K562 (cell line): ENCODE data around the gene MUC16. TPM values are rescaled to one million over a fixed set of nuclear protein-coding genes. Genes with fewer than 3 reads are reported as not detected.

Experiments
- ATAC-seq: fragments of 200-7000 bp; cut with Tn5 transposase; 3 replicates; pipeline ENCODE4 v1.9.1; 2020; ENCODE audit warnings: moderate library complexity
- BruUV-seq: library from RNA; stranded (reverse); fragments of 400-500 nt; replicated peaks from 2 replicates; lab custom pipeline; 2021; lab: Mats Ljungman, UMichigan
- CTCF ChIA-PET: fragments of 300-600 bp; formaldehyde crosslinking; extraction: SDS; loops from one replicate; lab custom pipeline; 2021; ENCODE audit warnings: low intra/inter-chr PET ratio; lab: Yijun Ruan, JAX
- POLR2A ChIA-PET: fragments of 300-600, 350-650 bp; sonication (Branson Sonifier 250); formaldehyde crosslinking; extraction: SDS; loops from one replicate; lab custom pipeline; 2021; ENCODE audit warnings: antibody characterized with exemption, inconsistent platforms; lab: Yijun Ruan, JAX
- DNase-seq, 4 experiments: peaks; one replicate each; pipeline versions ENCODE4 v3.0.0 to v3.0.0-alpha.2; 2011 to 2018; ENCODE audit warnings: low spot score in 3 of 4, mixed read lengths in 3 of 4; ENCODE audit errors: extremely low read depth in 1 of 4
- FAIRE-seq: peaks from 2 replicates; lab custom pipeline; 2011; peaks lifted over from hg19 to GRCh38; lab: Jason Lieb, UNC
- H2AFZ ChIP-seq: 2 replicates; pipeline ENCODE4 v1.6.0; 2011; ENCODE audit warnings: low read depth, low read length, control low read depth, inconsistent platforms
- H3K27ac ChIP-seq: fragments of 200-600 bp; 3 replicates; pipeline ENCODE4 v1.8.0; 2011; ENCODE audit warnings: low read depth, mild to moderate bottlenecking, control low read depth, inconsistent platforms, low read length, moderate library complexity, mixed read lengths; ENCODE audit errors: extremely low read depth
- H3K27me3 ChIP-seq, 2 experiments: fragments of 300-600 bp in 1 of 2; 2 replicates in 1 of 2; 3 replicates in 1 of 2; pipeline versions ENCODE4 v1.6.0 to v1.8.0; 2011; ENCODE audit warnings: inconsistent platforms in 2 of 2, low read length in 2 of 2, mild to moderate bottlenecking in 1 of 2, mixed read lengths in 1 of 2, moderate library complexity in 1 of 2; ENCODE audit not compliant: control insufficient read depth in 2 of 2, insufficient read depth in 2 of 2
- H3K36me3 ChIP-seq: fragments of 300-600 bp; 3 replicates; pipeline ENCODE4 v1.8.0; 2011; ENCODE audit warnings: mild to moderate bottlenecking, low read length, inconsistent platforms; ENCODE audit not compliant: control insufficient read depth, insufficient read depth
- H3K4me1 ChIP-seq, 2 experiments: fragments of 200-600 bp in 1 of 2; replicated peaks in 1 of 2; 2 replicates in 1 of 2; 3 replicates in 1 of 2; pipeline versions ENCODE4 v1.5.1 to v1.8.0; 2011; ENCODE audit warnings: inconsistent platforms in 2 of 2, low read length in 2 of 2, mild to moderate bottlenecking in 1 of 2, mixed read lengths in 1 of 2, moderate library complexity in 1 of 2; ENCODE audit not compliant: control insufficient read depth in 2 of 2, insufficient read depth in 2 of 2
- H3K4me2 ChIP-seq: 2 replicates; pipeline ENCODE4 v1.6.1; 2011; ENCODE audit warnings: low read length, control low read depth, inconsistent platforms, mixed read lengths; ENCODE audit not compliant: insufficient read depth
- H3K4me3 ChIP-seq: fragments of 200-600 bp; sonication (generic), shearing (Covaris generic); 2 replicates; pipeline ENCODE4 v1.5.1; 2016; ENCODE audit warnings: control low read depth, inconsistent platforms
- H3K79me2 ChIP-seq: fragments of 200-600 bp; 3 replicates; pipeline ENCODE4 v1.8.0; 2011; ENCODE audit warnings: low read length, inconsistent platforms; ENCODE audit not compliant: control insufficient read depth, insufficient read depth
- H3K9ac ChIP-seq, 2 experiments: 2 replicates each; pipeline versions ENCODE4 v1.6.0 to v1.6.1; 2011; ENCODE audit warnings: low read depth in 2 of 2, low read length in 2 of 2, control low read depth in 1 of 2, inconsistent platforms in 1 of 2, mild to moderate bottlenecking in 1 of 2, mixed read lengths in 1 of 2; ENCODE audit not compliant: insufficient read depth in 1 of 2
- H3K9me1 ChIP-seq: one replicate; pipeline ENCODE4 v1.6.0; 2011; ENCODE audit warnings: inconsistent platforms, mild to moderate bottlenecking, low read length, moderate library complexity; ENCODE audit not compliant: control insufficient read depth, insufficient read depth
- H3K9me3 ChIP-seq: replicated peaks from 2 replicates; pipeline ENCODE4 v1.5.1; 2011; ENCODE audit warnings: low read depth, low read length, inconsistent platforms; ENCODE audit not compliant: control insufficient read depth, insufficient read depth
- H4K20me1 ChIP-seq: replicated peaks from 2 replicates; pipeline ENCODE4 v1.6.1; 2011; ENCODE audit warnings: low read length, inconsistent platforms, mixed read lengths; ENCODE audit not compliant: control insufficient read depth, insufficient read depth
- WGBS: fragments of 100-300 bp; shearing (Covaris generic); methylation state at CpG from one replicate; pipeline ENCODE4 v1.1.6; 2016; ENCODE audit warnings: low coverage, mixed read lengths; ENCODE audit not compliant: insufficient coverage; ENCODE audit errors: missing lambda C conversion rate; 5-methylcytosine and 5-hydroxymethylcytosine counted together
- in situ Hi-C: fragments of 300-500 bp; cut with MboI; formaldehyde crosslinking; loops from 4 replicates; pipeline ENCODE4 v1.15.0; 2018; ENCODE audit warnings: inconsistent platforms, mixed read lengths
- intact Hi-C: fragments of 100-400 bp; cut with micrococcal nuclease; formaldehyde crosslinking; loops from 2 replicates; pipeline ENCODE4 v1.14.2; 2022
- polyA plus RNA-seq, 8 experiments: library from polyadenylated mRNA; depleted of rRNA in 4 of 8; stranded (reverse) in 5 of 8; unstranded in 3 of 8; fragments of >200 nt; fragmentation: Nextera tagmentation in 2 of 8; fragmentation: Illumina TruSeq in 1 of 8; extraction: Ambion mirVana in 2 of 8; extraction: Trizol in 1 of 8; gene quantifications; 2 replicates each; pipeline versions ENCODE4 v1.2.1 to v1.2.3, GENCODE V29; 2011 to 2014; ENCODE audit warnings: inconsistent platforms in 1 of 8, missing spikeins in 1 of 8
- total RNA-seq, 7 experiments: library from RNA; depleted of rRNA in 6 of 7; stranded (reverse); fragments of >200 nt in 6 of 7; fragmentation: Illumina TruSeq in 2 of 7; extraction: Trizol in 2 of 7; gene quantifications; 2 replicates each; pipeline versions ENCODE4 v1.2.1 to v1.2.3, GENCODE V29; 2011 to 2021; ENCODE audit warnings: low replicate concordance in 1 of 7
- TF ChIP-seq, protein P1 (sequence below): fragments of 450-650 bp; IDR thresholded peaks from 2 replicates; pipeline ENCODE4 v1.6.1; 2018; ENCODE audit not compliant: partially characterized antibody
- TF ChIP-seq, protein P2 (sequence below), 2 experiments: fragments of 250-450 bp in 1 of 2; fragments of 450-650 bp in 1 of 2; sonication (Bioruptor Pico) in 1 of 2; IDR thresholded peaks; 2 replicates each; pipeline versions ENCODE4 v1.6.1 to v1.8.0; 2016 to 2021; ENCODE audit warnings: mild to moderate bottlenecking in 2 of 2, moderate library complexity in 2 of 2, missing compliant biosample characterization in 1 of 2, missing genetic modification characterization in 1 of 2

Gene MUC16
- total and polyA plus RNA-seq, 9 of the 15 experiments (the other 6 are each of a cell fraction or from before 2014, with no cell fraction given), result not detected

GRCh38 chr19:9054207-9054606 is 44.0 kb upstream of the MUC16 start:
- no peaks in the 10 kb centered on the region for H3K36me3 ChIP-seq
- no peak overlapping the region for H3K4me3 ChIP-seq
- H4K20me1 ChIP-seq, result no peaks in the 10 kb centered on the region
- intact Hi-C loops (no loop called here), in situ Hi-C loops (no loop called here)
- no peaks in the 10 kb centered on the region for H3K9me1 ChIP-seq
- H3K27me3 ChIP-seq, result peaks cover 0 to 6% of the 10 kb centered on the region in 2 experiments; a peak in 1 of 5 replicates
- H3K9me3 ChIP-seq, result no peaks in the 10 kb centered on the region
- no TSS peak for BruUV-seq
- H3K4me2 ChIP-seq, result no peak overlapping the region
- no peaks in the 10 kb centered on the region for H3K79me2 ChIP-seq
- no peak overlapping the region for H2AFZ ChIP-seq
- POLR2A ChIA-PET, result interaction anchor here (1.2 kb wide), 1 partner anchor 9 kb away, joined by 3 read pairs; no protein-coding TSS in a partner anchor
- no peak for ATAC-seq
- no peak overlapping the region for H3K27ac ChIP-seq
- H3K4me1 ChIP-seq, result peaks cover 0 to 1% of the 10 kb centered on the region in 2 experiments; a peak in 1 of 5 replicates
- DNase-seq, result no peak
- no peak for FAIRE-seq
- no peak overlapping the region for H3K9ac ChIP-seq
- TF ChIP-seq, protein P1, sequence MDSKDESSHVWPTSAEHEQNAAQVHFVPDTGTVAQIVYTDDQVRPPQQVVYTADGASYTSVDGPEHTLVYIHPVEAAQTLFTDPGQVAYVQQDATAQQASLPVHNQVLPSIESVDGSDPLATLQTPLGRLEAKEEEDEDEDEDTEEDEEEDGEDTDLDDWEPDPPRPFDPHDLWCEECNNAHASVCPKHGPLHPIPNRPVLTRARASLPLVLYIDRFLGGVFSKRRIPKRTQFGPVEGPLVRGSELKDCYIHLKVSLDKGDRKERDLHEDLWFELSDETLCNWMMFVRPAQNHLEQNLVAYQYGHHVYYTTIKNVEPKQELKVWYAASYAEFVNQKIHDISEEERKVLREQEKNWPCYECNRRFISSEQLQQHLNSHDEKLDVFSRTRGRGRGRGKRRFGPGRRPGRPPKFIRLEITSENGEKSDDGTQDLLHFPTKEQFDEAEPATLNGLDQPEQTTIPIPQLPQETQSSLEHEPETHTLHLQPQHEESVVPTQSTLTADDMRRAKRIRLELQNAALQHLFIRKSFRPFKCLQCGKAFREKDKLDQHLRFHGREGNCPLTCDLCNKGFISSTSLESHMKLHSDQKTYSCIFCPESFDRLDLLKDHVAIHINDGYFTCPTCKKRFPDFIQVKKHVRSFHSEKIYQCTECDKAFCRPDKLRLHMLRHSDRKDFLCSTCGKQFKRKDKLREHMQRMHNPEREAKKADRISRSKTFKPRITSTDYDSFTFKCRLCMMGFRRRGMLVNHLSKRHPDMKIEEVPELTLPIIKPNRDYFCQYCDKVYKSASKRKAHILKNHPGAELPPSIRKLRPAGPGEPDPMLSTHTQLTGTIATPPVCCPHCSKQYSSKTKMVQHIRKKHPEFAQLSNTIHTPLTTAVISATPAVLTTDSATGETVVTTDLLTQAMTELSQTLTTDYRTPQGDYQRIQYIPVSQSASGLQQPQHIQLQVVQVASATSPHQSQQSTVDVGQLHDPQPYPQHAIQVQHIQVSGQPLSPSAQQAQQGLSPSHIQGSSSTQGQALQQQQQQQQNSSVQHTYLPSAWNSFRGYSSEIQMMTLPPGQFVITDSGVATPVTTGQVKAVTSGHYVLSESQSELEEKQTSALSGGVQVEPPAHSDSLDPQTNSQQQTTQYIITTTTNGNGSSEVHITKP, result peak; percentile 93
- TF ChIP-seq, protein P2, sequence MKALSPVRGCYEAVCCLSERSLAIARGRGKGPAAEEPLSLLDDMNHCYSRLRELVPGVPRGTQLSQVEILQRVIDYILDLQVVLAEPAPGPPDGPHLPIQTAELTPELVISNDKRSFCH (CRISPR knock-in tag; IDR thresholded peaks at IDR 0.05), result no peak
- TF ChIP-seq, protein P2 (tag; IDR thresholded peaks at IDR 0.05), result no peak
- 13% methylated on average over 7 of the region's 8 CpGs for WGBS
- CTCF ChIA-PET, result no interaction called here
